HG02588 (cell line): Measurements from ENCODE around the gene ASMTL.
"Not testable (repeated sequence)": the region's sequence is repeated elsewhere in the genome, so short reads cannot be mapped to it uniquely, and the experiment has no call there.

ENCODE experiments used
- ATAC-seq: cut with Tn5 transposase; IDR thresholded peaks from one replicate; pipeline ENCODE4 v1.9.1; 2021; ENCODE audit warnings: mild to moderate bottlenecking, moderate library complexity; ENCODE audit not compliant: unreplicated experiment

ASMTL gene

DNA sequence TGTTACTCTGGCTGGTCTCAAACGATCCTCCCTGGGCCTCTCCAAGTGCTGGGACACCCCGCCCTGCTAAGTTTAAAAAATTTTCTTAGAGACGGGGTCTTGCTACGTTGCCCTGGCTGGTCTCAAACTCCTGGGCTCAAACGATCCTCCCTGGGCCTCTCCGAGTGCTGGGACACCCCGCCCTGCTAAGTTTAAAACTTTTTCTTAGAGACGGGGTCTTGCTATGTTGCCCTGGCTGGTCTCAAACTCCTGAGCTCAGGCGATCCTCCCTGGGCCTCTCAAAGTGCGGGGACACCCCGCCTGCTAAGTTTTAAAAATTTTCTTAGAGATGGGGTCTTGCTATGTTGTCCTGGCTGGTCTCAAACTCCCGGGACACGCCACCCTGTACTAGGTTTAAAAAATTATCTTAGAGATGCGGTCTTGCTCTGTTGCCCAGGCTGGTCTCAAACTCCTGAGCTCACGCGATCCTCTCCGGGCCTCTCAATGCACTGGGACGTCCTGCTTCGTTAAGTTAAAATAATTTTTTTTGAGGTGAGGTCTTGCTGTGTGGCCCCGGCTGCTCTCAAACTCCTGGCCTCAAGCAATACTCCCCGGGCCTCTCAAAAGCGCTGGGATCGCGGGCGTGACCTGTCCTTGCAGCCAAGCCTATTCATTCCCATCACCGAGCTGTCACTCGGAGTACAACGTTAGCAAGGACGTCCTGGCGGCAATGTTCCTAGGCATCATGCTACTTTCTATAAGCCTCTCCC is 61.9 kb downstream of the ASMTL start:
- ATAC-seq: no peak

DNA sequence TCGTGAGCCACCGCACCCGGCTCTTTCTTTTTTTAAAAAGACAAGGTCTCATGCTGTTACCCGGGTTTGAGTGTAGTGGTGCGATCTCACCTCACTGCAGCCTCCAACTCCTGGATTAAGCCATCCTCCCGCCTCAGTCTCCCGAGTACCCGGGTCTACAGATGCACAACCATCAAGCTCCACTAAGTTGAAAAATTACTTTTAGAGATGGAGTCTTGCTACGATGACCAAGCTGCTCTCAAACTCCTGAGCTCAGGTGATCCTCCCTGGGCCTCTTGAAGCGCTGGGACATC is 62.8 kb downstream of the ASMTL start:
- no peak for ATAC-seq

DNA sequence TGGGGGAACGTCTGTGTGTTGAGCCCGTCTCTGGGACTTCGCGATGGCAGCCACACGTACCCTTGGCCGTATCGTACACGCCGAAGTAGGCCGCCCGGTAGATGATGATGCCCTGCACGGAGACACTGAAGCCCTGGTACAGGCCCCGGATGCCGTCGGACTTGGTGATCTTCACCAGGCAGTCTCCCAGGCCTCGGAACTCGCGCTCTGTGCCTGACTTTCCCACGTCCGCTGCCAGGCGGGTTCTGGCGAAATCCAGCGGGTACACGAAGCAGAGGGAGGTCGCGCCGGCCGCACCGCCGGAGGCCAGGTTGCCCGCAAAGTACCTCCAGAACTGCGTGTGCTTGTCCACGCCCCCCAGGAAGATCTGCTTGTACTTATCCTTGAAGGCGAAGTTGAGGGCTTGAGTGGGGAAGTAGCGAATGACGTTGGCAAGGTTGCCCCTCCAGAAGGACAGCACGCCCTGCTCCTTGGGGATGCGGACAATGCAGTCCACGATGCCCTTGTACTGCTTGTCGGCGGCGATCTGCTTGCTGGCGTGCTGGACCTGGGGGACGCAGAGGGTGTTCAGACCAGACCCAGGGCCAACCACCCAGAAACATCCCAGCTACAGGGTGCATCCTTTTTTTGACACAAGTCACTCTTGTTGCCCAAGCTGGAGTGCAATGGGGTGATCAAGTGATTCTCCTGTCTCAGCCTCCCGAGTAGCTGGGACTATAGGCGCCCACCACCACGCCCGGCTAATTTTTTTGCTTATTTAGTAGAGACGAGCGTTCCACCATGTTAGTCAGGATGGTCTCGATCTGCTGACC is 63.3 kb downstream of the ASMTL start:
- no peak for ATAC-seq

DNA sequence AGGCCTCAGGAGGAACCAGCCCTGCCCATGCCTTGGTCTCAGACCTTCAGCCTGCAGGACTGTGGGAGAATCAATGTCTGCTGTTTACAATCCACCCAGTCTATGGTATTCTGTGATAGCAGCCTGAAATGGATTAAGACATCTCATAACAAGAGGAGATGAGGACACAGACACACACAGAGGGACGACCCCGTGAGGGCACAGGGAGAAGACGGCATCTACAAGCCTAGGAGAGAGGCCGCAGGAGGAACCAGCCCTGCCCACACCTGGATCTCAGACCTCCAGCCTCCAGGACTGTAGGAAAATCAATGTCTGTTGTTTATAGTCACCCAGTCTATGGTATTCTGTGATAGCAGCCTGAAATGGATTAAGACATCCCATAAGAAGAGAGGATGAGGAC is 64.1 kb downstream of the ASMTL start:
- no peak for ATAC-seq

DNA sequence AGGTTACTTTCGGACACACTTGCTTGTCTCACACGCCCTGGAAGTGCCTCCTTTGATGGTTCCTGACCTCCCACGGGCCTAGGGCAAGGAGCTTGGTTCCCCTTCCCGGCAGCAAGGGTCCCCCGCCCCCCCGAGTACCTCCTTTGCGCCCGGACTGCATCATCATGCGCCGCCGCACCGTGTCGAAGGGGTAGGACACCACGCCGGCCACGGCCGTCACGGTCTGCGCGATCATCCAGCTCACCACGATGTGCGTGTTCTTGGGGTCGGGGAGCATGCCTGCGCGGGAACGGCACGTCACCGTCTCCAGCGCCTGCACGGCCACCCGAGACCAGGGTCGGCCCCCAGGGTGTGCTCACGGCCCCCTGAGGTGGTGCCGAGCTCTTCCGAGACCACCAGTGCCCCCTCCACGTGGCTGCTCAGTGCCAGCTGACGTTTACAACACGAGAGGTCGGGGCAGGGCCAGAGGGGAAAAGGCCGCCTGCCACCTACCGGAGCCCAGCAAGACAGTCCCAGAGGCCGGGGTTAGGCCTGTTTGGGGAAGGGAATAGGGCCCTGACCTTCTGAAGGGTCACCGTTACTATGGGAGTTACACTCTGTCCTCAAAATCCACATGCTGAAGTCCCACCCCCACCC is 65.5 kb downstream of the ASMTL start:
- no peak for ATAC-seq

DNA sequence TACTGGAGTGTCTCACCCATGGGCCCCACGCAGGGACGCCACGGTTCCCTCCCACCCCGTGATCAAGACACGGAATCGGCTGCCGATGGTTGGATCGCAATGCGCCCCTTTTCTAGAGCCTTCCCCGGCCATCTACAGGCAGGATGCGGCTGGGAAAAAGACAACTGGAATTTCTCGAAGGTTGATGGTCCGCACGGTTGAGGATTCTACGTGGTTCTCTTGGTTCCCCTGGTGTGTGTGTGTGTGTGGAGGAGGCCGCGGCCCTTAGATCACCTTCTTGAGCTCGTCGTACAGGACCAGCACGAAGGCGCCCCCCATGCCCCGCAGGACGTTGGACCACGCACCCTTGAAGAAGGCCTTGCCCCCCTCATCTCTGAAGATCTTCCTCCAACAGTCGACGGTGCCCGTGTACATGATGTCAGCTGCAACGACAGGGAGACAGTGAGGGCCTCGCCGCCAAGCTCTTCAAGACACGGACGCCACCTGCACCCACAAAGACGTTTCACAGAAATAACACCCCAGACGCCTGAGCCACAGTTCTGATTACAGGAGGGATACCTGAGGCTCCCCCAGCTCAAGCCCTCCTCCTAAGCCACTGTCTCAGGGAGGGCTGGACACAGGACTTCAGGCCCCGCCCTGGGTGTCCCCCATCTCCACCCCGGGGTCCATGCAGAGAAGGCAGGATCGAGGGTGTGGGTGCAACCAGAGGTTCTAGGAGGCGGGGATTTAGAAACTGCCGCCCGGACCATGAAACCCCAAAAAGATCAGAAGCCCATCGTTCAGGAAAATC is 66.2 kb downstream of the ASMTL start:
- no peak for ATAC-seq

DNA sequence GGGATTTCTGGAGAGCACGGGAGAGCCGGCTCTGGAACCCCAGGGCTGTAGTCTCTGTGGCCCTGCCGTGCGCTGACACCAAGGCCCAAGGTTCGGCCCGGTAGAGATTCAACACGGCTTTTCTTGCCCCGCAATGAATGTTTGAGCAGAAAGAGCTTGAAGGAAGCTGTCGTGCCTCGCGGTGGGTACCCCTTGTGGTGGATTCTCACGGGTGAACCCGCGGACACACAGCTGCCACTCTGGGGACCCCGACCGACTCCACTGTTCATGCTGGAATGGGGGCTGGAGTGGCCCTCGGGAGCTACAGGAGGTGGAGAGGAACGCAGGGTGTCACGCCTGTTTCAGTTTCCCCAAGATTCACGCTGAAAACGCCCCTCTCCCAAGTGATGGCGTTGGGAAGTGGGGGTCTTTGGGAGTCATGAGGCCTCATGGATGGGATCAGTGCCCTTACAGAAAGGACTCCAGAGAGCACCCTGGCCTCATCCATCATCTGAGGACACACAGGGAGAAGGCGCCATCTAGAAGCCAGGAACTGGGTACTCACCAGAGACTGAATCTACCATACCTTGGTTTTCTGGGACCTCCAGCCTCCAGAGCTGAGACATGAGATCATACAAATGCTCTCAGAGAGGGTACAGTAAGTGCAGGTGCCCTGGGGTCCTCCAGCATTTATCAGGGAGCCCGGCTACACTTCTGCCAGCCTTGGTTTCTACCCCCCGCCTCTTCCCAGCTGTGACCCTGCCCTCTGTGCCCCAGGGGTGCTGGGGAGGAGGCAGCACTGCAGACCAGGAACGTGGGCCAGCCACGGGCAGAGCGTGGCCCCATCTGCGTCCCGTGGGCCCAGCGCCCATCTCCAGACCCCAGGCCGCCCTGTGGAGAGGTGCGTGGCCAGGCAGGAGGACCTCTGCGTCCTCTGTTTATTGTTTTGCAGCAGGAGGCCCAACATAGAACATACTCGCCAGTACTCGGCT is 67.2 kb downstream of the ASMTL start:
- ATAC-seq: no peak

DNA sequence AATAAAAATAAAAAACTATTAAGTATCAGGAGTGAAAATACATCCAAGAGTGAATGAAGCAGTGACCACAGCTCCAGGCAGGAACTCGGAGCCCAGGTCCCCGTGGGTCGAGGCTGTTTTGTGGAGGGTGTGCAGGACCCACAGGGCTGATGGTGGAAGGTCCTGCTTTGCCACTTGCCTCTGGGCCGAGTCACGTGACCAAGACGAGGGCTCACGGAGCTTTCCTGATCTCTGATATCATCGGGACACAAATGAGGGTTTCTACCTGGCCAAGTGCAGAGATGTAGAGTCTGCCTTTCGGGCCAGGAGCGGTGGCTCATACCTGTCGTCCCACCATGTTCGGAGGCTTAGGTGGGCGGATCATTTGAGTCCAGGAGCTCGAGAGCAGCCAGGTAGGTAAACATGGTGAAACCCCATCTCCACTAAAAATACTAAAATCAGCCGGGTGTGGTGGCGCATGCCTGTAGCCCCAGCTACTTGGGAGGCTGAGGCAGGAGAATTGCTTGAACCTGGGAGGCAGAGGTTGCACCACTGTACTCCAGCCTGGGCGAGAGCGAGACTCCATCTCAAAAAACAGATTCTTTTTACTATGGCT is 68.0 kb downstream of the ASMTL start:
- ATAC-seq: no peak

DNA sequence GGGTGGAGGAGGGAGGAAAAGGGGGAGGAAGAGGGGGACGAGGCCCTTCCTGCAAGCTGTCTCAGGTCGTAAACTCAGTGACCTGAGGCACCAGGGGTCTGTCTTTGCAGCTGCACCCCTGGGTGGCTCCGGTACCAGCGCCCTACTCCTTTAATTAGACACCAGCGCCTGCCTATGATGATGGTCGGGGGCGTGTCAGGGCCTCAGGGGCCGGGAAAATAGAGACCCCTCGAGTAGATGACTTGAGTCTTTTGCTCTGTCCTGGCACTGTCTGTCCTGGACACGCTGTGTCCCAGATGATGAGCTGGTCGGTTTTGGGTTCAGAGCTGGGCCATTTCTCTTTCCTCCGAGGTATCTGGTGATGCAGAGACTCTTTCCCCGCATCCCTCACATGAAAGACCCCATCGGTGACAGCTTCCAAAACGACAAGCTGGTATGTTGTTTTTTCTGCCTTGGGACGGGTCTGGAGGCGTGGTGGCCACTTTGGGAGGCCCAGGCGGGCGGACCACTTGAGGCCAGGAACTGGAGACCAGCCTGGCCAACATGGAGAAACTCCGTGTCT is 72.0 kb downstream of the ASMTL start:
- ATAC-seq: no peak

DNA sequence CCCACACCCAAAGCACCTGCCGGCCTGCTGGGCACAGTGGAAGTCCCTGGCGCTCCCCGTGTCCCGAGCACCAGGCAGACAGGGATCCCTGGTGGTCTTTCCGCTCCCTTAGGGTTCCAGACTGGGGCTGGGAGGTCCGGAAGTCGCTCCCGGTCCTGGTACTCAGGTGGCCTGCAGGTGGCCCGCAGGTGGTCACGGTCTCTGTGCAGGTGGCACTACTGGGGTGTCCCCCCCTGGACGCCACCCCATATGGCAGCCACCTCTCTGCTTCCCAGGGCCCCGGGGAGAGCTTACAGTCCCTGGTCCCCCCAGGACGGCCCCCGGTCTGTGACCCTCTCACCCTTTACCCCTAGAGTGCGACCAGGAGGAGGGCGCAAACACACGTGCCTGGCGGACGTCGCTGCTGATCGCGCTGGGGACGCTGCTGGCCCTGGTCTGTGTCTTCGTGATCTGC is 74.4 kb downstream of the ASMTL start:
- no peak for ATAC-seq

DNA sequence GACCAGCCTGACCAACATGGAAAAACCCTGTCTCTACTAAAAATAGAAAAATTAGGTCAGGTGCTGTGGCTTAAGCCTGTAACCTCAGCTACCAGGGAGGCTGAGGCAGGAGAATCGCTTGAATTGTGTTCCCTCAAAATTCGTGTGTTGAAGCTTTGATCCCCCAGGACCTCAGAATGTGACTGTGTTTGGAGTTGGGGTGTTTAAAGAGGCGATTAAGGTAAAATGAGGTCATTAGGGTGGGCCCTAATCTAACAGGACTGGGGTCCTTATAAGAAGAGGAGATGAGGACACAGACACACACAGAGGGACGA is 84.4 kb downstream of the ASMTL start:
- ATAC-seq: no peak

DNA sequence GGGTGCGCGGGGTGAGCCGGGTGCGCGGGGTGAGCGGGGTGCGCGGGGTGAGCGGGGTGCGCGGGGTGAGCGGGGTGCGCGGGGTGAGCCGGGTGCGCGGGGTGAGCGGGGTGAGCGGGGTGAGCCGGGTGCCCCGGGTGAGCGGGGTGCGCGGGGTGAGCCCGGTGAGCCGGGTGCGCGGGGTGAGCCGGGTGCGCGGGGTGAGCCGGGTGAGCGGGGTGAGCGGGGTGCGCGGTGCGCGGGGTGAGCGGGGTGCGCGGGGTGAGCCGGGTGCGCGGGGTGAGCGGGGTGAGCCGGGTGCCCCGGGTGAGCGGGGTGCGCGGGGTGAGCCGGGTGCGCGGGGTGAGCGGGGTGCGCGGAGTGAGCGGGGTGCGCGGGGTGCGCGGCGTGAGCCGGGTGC is 86.3 kb downstream of the ASMTL start:
- ATAC-seq: not testable (repeated sequence)

DNA sequence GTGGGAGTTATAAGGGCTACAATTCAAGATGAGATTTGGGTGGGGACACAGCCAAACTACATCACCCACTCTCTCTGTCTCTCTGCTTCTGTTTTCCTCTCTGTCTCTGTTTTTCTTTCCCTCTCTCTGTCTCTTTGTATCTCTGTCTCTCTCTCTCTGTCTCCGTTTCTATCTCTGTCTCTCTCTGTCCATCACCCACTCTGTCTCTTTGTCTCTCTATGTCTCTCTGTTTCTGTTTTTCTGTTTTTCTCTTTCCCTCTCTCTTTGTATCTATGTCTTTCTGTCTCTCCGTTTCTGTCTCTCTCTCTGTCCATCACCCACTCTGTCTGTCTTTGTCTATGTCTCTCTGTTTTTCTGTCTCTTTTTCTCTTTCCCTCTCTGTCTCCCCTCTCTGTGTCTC is 90.8 kb downstream of the ASMTL start:
- ATAC-seq: no peak

DNA sequence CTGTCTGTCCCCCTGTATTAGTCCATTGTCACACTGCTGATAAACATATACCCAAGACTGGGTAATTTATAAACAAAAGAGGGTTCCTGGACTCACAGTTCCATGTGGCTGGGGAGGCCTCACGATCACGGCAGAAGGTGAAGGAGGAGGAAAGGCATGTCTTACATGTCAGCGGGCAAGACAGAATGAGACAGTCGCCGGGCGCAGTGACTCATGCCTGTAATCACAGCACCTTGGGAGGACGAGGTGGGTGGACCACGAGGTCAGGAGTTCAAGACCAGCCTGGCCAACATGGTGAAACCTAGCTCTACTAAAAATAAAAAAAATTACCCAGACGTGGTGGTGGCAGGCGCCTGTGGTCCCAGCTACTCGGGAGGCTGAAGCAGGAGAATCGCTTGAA is 91.4 kb downstream of the ASMTL start:
- no peak for ATAC-seq

DNA sequence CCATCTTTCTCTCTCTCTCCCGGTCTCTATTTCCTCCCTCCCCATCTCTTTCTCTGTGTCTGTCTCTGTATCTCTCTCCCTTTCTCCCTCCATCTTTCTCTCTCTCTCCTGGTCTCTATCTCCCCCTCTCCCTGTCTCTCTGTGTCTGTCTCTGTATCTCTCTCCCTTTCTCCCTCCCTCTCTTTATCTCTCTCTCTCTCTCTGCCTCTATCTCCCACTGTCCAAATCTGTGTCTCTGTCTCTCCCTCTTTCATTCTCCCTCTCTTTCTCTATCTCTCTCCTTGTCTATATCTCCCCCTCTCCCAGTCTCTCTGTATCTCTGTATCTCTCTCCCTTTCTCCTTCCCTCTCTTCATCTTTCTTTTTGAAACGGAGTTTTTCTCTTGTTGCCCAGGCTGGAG is 92.5 kb downstream of the ASMTL start:
- no peak for ATAC-seq

DNA sequence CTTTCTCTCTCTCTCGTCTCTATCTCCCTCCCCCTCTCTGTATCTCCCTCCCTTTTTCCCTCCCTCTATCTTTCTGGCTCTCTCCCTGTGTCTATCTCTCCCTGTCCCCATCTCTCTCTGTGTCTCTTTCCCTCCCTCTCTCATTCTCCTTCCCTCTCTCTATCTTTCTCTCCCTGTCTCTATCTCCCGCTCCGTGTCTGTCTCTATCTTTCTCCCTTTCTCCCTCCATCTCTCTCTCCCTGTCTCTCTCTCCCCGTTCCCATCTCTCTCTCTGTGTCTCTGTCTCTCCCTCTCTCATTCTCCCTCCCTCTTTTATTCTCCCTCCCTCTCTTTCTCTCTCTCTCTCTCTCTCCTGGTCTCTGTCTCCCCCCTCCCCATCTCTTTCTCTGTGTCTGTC is 93.2 kb downstream of the ASMTL start:
- no peak for ATAC-seq

DNA sequence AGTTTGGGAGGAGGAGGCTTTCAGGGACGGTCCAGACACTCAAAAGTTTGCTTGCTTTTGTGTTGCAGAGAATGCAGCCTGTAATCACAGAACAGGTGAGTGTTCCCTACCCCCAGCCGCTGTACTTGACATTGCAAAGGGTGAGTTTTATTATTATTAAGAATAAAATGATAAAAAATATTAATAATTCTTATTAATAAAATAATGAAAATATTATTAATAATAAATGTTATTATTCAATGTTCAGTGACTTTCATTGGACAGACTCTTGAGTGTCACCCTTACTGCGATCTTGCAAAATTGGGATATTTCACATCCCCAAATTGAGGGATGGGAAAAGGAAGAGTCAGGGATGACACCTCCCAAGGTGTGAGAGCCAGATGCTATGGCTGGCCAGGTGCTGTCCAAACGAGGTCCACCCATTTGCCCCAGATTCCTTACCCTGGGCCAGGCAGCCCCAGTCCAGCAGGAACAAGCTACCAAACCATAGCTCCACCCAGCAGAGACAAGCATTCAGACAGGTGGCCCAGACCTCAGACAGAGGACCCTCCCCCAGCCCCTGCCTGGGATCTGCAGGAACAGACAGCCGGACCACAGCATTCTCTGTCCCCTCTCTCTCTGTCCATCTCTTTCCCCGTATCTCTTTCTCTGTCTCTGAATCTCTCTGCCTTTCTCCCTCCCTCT is 93.8 kb downstream of the ASMTL start:
- ATAC-seq: no peak

DNA sequence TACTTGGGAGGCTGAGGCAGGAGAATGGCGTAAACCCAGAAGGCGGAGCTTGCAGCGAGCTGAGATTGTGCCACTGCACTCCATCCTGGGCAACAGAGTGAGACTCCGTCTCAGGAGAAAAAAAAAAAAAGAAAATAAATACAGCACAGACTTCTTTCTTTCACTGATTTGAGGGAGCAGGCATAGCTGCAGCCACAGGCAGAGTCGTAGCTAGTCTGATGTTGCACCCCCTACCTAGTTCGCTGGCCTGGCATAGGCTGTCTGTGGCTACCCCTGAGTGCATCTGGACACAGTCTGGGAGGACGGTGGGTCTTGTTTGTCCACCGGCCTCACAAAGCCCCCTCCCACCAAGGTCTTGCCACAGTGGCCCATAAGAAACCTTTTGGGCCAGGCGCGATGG is 94.7 kb downstream of the ASMTL start:
- no peak for ATAC-seq
